Right cardiac atrium (tissue), 5 donors: Measurements from ENCODE around the gene C12orf56. TPM values are rescaled to one million over a fixed set of nuclear protein-coding genes. Genes with fewer than 3 reads are reported as not detected.
A peak's percentile ranks its signal among the peaks of the same experiment; 100 is the strongest.

Source experiments
- ATAC-seq, 2 donors: fragments of 200-7000 bp; cut with Tn5 transposase; one replicate each; pipeline versions ENCODE4 v1.8.0 to v1.9.1; 2020; ENCODE audit warnings: moderate library complexity in 2 of 2, mild to moderate bottlenecking in 1 of 2
- DNase-seq, 3 donors: peaks; one replicate each; pipeline ENCODE4 v3.0.0-alpha.2; 2020
- H3K27ac ChIP-seq: one replicate; pipeline ENCODE4 v1.5.1; 2013; ENCODE audit warnings: mild to moderate bottlenecking, low read length, control low read depth, moderate library complexity
- H3K27me3 ChIP-seq: one replicate; pipeline ENCODE4 v1.6.1; 2013; ENCODE audit not compliant: control insufficient read depth, insufficient read depth
- H3K4me1 ChIP-seq: one replicate; pipeline ENCODE4 v1.6.1; 2013; ENCODE audit warnings: low read length; ENCODE audit not compliant: control insufficient read depth, insufficient read depth
- H3K4me3 ChIP-seq: one replicate; pipeline ENCODE4 v1.5.1; 2013; ENCODE audit warnings: low read length, control low read depth
- H3K9me3 ChIP-seq: one replicate; pipeline ENCODE4 v1.6.1; 2013; ENCODE audit warnings: low read length; ENCODE audit not compliant: control insufficient read depth
- WGBS: extraction: QIAGEN DNeasy Blood & Tissue Kit; methylation state at CpG from one replicate; pipeline ENCODE4 v1.1.7; 2013; 5-methylcytosine and 5-hydroxymethylcytosine counted together
- intact Hi-C, 4 donors: fragments of 100-400 bp; cut with DNase I; formaldehyde crosslinking; loops; one replicate each; pipeline versions ENCODE4 v1.11.0 to v1.14.0; 2022 to 2023
- polyA plus RNA-seq: library from polyadenylated mRNA; stranded (reverse); fragments of 200-250 nt; gene quantifications from one replicate; pipeline ENCODE4 v1.2.3, GENCODE V29; 2013
- total RNA-seq, 4 donors: library from RNA; stranded (reverse); fragmentation: NEBNext Ultra II Directional; extraction: Animal tissue kit (Norgen Biotek cat#: 25700); gene quantifications; one replicate each; pipeline ENCODE4 v1.2.1, GENCODE V29; 2021
- donor health status: healthy with polysubstance abuse.
- donor health status: DM: no; HTN: yes; CAD: no.
- donor health status: DM: no; HTN: no; CAD: no.
- donor health status: DM: no; HTN: yes; CAD: no; lungs with severe emphysema.
- donor health status: DM: yes; HTN: yes; CAD: no.

The C12orf56 gene
- total and polyA plus RNA-seq, 5 donors: not detected

DNA sequence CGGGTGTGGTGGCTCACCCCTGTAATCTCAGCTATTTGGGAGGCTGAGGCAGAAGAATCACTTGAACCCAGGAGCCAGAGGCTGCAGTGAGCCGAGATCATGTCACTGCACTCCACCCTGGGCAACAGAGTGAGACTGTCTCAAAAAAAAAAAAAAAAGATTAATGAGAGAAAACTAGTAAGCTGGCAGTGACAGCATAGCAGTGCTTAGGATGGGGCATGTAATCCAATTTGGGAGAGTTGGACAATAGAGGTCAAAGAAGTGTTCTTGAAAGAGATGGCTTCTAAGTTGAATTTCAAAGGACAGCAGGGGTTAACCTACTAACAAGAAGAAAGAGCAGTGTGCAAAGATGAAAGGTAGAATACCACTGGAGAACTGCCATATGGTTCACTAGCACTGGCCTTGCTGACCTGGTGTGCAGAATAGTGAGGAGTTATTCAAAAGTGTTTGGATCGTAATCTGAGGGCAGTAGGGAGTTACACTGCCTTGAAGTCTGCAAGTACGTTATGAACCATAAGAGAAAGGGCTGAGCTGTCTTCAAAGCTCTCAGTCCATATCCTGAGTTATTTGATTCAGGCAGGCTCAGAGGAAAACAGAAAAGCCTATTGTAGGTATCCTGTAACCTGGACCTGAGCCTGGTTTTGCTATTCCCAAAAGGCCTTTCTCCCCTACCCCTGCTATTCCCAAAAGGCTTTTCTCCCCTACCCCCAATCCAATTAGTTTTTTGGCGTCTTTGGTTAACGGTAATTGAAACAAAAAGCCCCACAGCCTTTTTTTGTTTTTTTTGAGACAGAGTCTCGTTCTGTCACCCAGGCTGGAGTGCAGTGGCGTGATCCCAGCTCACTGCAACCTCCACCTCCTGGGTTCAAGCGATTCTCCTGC, 17.0 kb upstream of the C12orf56 start:
- no peak overlapping the region for H3K27ac ChIP-seq
- ATAC-seq (no peak), DNase-seq (no peak)
- H3K27me3 ChIP-seq: no peaks in the 10 kb centered on the region
- WGBS: 84% methylated on average over 9 of the region's 9 CpGs
- intact Hi-C loops: no loop called here
- H3K4me1 ChIP-seq: peaks cover 2% of the 10 kb centered on the region
- no peak overlapping the region for H3K4me3 ChIP-seq
- no peaks in the 10 kb centered on the region for H3K9me3 ChIP-seq

DNA sequence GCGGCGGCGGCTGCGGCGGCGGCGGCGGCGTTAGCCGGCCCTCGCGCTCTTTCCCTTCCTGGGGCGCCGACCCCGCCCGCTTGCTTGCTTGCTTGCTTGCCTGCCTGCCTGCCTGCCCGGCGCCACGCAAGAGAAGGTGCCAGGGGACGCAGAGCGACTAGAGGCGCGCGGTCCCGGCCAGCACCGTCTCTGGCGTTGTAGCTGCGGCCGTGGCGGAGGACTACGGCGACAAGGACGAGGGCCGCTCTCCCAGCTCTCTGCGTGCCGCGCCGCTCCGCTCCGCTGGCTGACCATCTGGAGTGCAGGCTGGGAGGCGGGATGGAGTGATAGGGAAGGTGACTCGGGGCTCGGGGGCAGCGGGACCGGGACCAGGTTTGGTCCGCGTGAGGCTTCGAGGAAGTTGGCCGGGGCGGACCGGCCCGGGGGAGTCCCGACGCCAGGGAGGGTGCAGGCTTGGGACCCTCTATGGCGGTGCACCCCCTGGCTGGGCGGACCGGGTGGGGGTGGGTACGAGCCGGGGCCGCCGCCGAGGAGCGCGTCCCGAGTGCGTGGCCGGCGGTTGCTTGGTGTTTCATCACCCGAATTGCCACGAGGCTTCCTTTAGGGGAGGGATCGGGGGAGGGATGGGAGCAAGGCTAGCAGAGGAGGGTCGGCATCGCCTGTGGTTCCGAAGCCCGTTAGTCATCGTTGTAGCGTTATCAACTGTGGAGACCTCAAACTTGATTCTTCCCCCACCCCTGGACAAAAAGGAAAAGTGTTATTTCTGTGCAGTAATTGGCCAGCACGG, 14.1 kb upstream of the C12orf56 start:
- intact Hi-C loops: no loop called here
- ATAC-seq (peak; percentile 68 to 72), DNase-seq (peak in 1 of 3 donors; percentile 60)
- WGBS: under 1% methylated on average over 78 of the region's 78 CpGs
- Histone ChIP-seq H3K4me1 (peaks cover 2% of the 10 kb centered on the region), H3K27me3 (no peaks in the 10 kb centered on the region), H3K27ac (peak overlapping the region; percentile 78), H3K9me3 (no peaks in the 10 kb centered on the region), H3K4me3 (peak overlapping the region; percentile 58)

DNA sequence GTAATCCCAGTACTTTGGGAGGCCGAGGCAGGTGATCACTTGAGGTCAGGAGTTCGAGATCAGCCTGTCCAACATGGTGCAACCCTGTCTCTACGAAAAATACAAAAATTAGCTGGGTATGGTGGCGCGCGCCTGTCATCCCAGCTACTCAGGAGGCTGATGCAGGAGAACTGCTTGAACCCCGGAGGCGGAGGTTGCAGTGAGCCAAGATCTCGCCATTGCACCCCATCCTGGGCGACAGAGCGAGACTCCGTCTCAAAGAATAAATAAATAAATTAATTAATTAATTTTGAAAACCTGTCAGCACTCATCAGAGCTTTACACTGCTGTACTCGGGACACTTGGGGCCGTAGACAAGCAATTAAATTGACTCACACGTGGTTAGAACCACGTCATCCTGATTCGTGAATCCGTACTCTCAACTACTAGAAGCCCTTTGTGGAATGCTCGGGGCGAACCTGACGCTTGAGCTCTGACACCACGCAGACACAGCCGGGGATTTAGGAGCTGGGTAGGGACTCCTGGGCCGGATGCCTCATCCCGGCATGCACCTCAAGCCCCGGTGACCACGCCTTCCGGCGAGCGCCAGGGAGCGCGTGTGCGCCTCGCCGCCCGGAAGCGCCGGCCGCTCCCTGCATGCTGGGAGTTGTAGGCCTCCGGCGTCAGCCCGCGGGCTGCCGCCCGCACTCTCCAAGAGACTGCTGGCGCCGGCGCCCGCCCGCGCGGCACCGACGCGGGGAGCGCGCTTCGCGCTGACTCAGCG, 13.3 kb upstream of the C12orf56 start, which contains the start of gene XPOT:
Gene XPOT, plus strand, starts transcription at position 686 of the 763 bp plus-strand sequence. CDS start 5,644 bp downstream, outside the sequence.
- H3K4me1 ChIP-seq: peaks cover 2% of the 10 kb centered on the region
- intact Hi-C loops: no loop called here
- H3K27me3 ChIP-seq: no peaks in the 10 kb centered on the region
- peak within 1 kb of the TSS; percentile 58 for H3K4me3 ChIP-seq
- DNase-seq: peak; percentile 96 to 98 (median 98)
- peak within 1 kb of the TSS; percentile 91 for H3K27ac ChIP-seq
- ATAC-seq: peak; percentile 97 to 98
- 12% methylated on average over 60 of the region's 60 CpGs for WGBS
- H3K9me3 ChIP-seq: no peaks in the 10 kb centered on the region

DNA sequence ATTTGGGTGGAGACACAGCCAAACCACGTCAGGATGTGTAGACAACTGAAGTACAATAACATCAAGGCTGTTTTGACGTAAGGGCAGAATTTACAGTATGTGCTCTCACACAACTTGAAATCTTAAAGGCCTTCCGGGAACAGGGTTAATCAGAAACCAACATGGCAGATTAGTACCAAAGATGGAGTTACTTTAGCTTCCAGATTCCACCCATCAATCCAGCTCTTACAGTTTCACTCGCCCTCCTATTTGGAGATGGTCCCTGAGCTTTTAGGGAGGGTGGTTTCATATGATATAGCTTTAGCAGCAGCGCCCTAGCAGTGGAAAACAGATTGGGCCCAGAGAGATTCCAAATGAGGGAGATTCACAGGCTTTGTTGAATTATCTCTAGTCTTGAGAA, 11.6 kb upstream of the C12orf56 start:
- Histone ChIP-seq H3K27ac (no peak overlapping the region), H3K27me3 (no peaks in the 10 kb centered on the region), H3K4me3 (no peak overlapping the region), H3K9me3 (no peaks in the 10 kb centered on the region), H3K4me1 (peaks cover 2% of the 10 kb centered on the region)
- 90% methylated on average over 5 of the region's 5 CpGs for WGBS
- DNase-seq (no peak), ATAC-seq (no peak)
- intact Hi-C loops: no loop called here

DNA sequence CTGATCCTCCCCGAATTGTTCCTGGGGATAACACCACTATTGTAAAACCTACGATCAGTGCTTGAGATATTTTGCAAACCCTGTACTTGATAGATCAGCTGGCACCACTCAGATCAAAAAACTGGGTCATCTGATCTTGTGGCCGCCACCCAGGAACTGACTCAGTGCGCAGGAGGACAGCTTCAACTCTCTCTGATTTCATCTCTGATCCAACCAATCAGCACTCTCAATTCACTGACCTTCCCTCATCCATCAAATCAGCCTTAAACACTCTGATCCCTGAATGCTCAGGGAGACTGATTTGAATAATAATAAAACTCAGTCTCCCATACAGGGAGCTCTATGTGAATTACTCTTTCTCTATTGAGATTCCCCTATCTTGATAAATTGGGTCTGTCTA, 9.5 kb upstream of the C12orf56 start:
- Histone ChIP-seq H3K27me3 (no peaks in the 10 kb centered on the region), H3K4me3 (no peak overlapping the region), H3K9me3 (no peaks in the 10 kb centered on the region), H3K27ac (no peak overlapping the region), H3K4me1 (no peaks in the 10 kb centered on the region)
- no peak for DNase-seq
- ATAC-seq: no peak
- 49% methylated on average over 4 of the region's 4 CpGs for WGBS
- intact Hi-C loops: no loop called here

DNA sequence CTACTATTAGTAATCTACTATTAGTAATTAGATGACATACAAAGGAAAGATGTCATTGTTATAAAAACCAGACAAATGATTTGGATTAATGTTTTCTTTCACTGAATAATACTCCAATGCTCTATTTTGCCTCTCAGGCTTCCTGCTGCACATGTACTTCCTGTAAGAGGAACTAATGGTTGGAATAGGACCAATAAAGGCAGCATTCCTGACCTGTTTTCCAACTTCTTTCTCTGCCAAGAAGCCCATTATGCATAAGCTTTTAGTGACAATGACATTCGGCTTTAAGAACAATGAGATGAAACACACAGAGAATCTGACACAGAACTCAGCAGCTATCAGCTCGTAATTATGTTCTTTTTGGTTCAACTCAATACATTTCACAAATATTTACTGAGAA, 5.2 kb upstream of the C12orf56 start:
- Histone ChIP-seq H3K4me3 (no peak overlapping the region), H3K9me3 (no peaks in the 10 kb centered on the region), H3K27ac (no peak overlapping the region), H3K4me1 (no peaks in the 10 kb centered on the region), H3K27me3 (no peaks in the 10 kb centered on the region)
- DNase-seq: no peak
- intact Hi-C loops: no loop called here
- 47% methylated on average over 2 of the region's 2 CpGs for WGBS
- peak in 1 of 2 donors; percentile 59 for ATAC-seq

DNA sequence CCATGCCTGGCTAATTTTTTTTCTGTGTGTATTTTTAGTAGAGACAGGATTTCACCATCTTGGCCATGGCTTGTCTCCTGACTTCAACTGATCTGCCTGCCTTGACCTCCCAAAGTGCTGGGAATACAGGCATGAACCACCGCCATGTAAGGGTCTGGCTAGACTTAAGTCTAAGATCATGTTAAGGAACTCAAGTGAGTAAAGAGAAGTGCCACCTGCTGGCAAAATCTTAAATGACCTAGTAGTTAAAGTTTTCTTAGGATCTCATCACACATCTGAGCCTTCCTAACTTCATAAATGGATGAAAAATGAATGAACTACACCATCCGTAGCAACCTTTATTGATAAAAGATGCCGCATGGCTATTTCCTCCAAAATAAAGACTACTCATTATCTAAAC, 1.7 kb upstream of the C12orf56 start:
- H3K4me1 ChIP-seq: no peaks in the 10 kb centered on the region
- H3K27me3 ChIP-seq: no peaks in the 10 kb centered on the region
- no peak for DNase-seq
- no peak overlapping the region for H3K27ac ChIP-seq
- no peaks in the 10 kb centered on the region for H3K9me3 ChIP-seq
- no peak for ATAC-seq
- WGBS: 68% methylated on average over 3 of the region's 3 CpGs
- H3K4me3 ChIP-seq: no peak overlapping the region
- intact Hi-C loops: no loop called here

DNA sequence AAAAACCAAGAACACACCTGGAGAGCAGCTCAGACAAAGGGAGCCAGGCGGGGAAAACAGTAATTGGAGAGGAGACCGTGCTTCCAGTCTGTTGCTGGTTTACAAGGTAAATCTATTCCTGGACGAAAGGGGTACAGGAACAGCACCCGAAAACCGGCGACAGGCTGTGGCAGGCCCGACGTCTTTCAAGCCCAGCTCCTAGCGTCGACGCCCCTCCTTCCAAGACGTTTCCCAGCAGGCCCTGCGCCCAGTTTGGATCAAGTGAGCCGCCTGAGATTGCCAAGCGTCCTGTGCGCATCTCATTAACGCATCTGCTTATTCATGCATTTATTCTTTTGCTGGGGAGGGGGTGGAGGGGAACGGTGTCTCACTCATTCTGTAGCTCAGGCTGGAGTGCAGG, 1.4 kb downstream of the C12orf56 start:
- ATAC-seq (no peak), DNase-seq (no peak)
- Histone ChIP-seq H3K4me3 (no peak overlapping the region), H3K27me3 (no peaks in the 10 kb centered on the region), H3K27ac (no peak overlapping the region), H3K4me1 (no peaks in the 10 kb centered on the region), H3K9me3 (no peaks in the 10 kb centered on the region)
- WGBS: 80% methylated on average over 18 of the region's 18 CpGs
- intact Hi-C loops: no loop called here

DNA sequence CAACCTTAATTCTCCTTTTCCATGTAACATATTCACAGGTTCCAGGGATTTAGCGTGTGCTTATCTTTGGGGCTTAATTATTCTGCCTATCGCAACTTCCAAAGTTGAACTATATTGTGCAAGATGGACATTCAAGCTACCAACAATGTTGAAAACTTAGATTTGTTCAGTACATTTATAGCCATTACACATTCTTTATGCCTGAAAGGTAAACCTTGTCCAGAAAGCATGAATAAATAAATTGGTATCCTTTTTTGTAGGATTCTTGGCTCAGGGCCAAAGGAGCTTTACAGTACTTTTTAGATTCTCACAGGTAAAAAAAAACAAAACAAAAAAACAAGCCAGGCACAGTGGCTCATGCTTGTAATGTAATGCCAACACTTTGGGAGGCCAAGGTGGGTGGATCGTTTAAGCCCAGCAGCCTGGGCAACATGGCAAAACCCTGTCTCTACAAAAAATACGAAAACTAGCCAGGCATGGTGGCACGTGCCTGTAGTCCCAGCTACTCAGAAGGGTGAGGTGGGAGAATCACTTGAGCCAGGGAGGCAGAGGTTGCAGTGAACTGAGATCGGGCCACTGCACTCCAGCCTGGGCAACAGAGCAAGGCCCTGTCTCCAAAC, 3.3 kb downstream of the C12orf56 start:
- no peak for ATAC-seq
- no peak overlapping the region for H3K27ac ChIP-seq
- no peaks in the 10 kb centered on the region for H3K27me3 ChIP-seq
- H3K9me3 ChIP-seq: no peaks in the 10 kb centered on the region
- DNase-seq: no peak
- intact Hi-C loops: no loop called here
- no peaks in the 10 kb centered on the region for H3K4me1 ChIP-seq
- no peak overlapping the region for H3K4me3 ChIP-seq
- WGBS: 89% methylated on average over 6 of the region's 6 CpGs

DNA sequence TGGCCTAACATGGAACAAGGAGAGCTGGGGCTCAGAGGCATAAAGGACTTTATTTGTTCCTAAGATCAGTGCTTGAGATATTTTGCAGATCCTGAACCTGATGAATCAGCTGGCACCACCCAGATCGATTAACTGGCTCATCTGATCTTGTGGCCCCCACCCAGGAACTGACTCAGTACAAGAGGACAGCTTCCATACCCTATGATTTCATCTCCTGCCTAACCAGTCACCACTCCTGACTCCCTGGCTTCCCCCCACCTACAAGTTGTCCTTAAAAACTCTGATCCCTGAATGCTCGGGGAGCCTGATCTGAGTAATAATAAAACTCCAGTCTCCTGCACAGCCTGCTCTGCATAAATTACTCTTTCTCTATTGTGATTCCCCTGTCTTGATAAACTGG, 5.1 kb downstream of the C12orf56 start:
- no peaks in the 10 kb centered on the region for H3K9me3 ChIP-seq
- no peaks in the 10 kb centered on the region for H3K4me1 ChIP-seq
- ATAC-seq: no peak
- intact Hi-C loops: no loop called here
- DNase-seq: no peak
- H3K4me3 ChIP-seq: no peak overlapping the region
- 85% methylated on average over 2 of the region's 2 CpGs for WGBS
- no peaks in the 10 kb centered on the region for H3K27me3 ChIP-seq
- H3K27ac ChIP-seq: no peak overlapping the region
